T-helper 2 cell treated with Interferon-gamma antibody and Interleukin-4, amounts not matched to agents 100 ng/mL and 5 ng/mL, for 36 hours (primary cell): ENCODE measurements around the gene MOCS3. TPM values are rescaled to one million over a fixed set of nuclear protein-coding genes. Genes with fewer than 3 reads are reported as not detected.

Source experiments
- intact Hi-C: fragments of 100-400 bp; cut with micrococcal nuclease; formaldehyde crosslinking; loops from one replicate; pipeline ENCODE4 v1.15.1; 2023
- total RNA-seq: library from RNA; stranded (reverse); gene quantifications from 2 replicates; pipeline ENCODE4 v1.2.3, GENCODE V29; 2022

Gene MOCS3
- total RNA-seq, 1 donor from 2014 or later: 4.6 TPM

DNA sequence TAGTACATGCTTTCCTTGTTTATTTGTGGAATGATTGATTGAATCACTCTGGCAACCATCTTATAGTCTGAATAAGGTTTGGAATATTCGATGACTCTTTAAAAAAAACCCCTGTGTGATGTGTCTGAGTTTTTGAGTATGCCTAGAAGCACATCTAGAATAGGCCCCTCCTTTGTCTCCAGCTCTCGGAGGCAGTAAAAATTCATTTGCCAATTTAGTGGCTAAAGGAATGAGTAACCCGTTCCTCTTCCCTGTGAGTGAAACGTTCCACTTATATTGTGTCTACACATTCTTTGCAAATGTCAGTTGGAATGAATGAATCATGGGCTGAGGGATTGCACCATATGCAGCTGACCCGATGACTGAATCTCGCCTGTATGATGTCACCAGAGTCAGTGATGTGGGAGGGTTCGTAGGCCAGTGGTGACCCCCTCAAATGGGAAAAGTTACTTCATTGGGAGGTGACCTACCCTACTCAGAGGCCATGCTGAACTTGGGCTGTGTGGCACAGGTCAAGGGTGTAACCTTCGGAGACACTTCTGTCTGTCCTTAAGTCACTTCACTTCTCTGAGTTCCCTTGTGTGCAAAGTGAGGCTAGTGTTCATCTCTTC, 21.6 kb downstream of the MOCS3 start:
- intact Hi-C loops: no loop called here

DNA sequence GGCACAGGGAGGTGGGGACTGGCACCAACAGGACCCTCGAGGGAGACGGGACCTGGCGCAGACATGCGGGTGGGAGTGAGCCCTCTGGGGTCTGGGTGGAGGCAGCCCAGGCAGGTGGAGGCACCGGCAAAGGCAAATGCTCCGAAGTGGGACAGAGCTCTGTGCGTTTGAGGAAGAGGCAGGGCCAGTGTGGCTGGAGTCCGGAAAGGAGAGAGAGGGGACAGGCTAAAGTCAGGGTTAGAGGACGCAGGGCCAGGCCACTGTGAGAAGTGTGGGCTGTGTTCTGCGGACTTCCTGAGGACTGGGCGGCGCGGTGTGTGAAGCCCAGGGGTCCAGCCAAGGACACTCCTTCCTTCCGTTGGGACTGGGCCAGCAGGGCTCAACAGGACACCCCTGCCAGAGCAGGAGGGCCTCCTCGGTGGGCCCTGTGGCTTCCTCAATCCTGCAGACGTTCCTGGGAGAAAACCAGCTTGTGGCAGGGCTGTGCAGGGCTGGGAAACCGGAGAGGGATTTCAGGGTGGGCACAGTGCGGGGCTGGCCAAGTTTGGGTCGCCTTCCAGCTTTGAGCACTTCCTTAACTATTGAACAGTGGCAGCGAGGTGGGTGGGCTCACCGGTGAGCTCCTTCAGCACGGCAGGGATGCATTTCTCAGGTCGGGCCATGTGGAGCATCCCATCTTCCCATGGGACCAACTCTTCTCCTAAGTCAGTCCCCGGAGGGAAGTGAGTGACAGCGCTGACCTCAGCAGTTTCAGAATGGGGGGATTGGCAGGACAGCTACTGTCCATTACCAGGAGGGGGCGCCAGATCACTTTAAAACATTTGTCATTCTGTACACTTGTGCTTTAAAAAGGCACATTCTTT, 22.5 kb downstream of the MOCS3 start:
- intact Hi-C loops: no loop called here

DNA sequence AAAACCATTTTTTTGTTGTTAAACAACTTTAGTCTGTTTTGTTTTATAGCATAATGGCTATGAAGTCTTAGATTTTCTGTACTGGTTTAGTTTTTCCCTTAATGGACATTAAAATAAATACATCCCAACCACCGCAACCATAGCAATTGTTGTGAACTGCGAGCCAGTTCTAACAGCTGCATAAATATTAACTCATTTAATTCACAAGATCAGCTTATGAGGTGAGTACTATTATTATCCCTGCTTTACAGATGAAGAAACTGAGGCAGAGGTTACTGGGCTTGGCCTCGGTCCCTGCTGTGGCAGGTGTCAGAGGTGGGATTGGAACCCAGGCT, 23.1 kb downstream of the MOCS3 start:
- intact Hi-C loops: no loop called here

DNA sequence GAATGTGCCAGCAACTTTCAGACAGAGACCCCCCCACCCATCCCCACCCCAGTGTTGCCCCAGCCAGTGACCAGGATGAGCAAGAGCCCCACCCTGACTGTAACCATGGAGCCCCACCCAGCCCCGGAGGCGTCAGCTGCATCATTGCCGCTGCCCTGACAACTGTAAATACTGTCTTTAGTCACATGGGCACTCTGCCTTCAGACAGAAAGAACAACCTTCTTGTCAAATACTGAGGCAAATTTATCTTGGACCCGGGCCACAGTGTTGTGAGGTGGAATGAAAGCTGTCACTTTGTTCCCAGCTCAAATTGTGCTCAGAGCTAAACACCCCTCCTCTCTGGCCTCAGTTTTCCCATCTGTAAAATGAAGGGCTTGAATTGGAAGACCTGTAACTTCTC, 23.7 kb downstream of the MOCS3 start:
- intact Hi-C loops: no loop called here

DNA sequence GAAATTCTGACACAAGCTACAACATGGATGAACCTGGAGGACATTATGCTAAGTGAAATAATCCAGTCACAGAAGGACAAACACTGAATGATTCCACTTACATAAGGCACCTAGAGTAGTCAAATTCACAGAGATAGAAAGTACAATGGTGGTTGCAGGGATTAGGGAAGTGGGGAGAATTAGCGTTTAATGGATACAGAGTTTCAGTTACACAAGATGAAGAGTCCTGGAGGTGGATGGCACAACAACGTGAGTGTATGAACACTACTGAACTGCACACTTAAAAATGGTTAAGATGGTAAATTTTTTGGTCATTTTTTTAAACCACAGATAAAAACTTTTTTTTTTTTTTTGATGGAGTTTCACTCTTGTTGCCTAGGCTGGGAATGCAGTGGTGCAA, 24.7 kb downstream of the MOCS3 start:
- intact Hi-C loops: no loop called here

DNA sequence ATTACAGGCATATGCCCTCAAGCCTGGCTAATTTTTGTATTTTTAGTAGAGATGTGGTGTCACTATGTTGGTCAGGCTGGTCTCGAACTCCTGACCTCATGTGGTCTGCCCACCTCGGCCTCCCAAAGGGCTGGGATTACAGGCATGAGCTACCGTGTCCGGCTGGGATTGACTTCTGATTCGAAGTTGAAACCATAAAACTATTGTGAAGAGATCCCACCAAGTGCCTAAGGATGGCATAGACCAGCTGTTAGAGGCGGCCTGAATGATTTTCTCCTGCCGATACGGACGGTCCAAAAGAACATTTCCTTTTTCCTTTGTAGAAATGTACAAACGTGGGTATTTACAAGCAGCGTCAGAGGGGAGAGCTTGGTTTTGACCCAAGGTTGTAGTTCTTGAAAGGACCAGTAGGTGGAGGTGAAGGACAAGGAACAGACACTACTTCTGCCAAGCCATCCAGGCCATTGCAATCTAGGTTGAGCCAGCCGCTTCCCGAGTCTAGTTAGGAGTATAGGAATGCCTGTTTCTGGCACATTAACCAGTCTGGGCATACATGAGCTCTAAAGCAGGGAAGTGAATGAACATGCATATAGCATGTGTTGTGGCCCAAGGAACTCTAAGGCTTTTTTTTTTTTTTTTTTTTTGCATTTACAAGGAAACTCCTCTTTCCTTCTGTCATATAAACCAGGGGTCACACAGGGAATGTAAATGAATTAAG, 29.0 kb downstream of the MOCS3 start:
- intact Hi-C loops: loop anchor here (1.0 to 5.0 kb wide), 2 partner anchors 319 to 635 kb away; no protein-coding TSS in a partner anchor

DNA sequence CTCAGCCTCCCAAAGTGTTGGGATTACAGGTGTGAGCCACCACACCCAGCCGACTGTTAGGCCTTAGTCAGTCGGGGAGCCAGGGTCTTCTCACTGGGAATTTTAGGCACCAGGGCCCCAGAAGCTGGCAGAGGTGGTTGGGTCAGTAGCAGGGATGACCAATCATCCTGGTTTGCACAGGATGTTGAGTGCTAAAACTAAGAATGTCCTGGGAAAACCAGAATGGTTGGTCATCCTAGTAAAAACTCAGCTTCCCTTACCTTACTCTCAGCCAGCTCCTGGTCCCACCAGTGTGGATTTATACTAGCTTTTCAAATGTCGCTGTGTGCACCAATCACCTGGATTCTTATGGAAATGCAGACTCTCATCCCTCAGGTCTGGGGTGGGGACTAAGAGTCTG, 32.5 kb downstream of the MOCS3 start:
- intact Hi-C loops: no loop called here

DNA sequence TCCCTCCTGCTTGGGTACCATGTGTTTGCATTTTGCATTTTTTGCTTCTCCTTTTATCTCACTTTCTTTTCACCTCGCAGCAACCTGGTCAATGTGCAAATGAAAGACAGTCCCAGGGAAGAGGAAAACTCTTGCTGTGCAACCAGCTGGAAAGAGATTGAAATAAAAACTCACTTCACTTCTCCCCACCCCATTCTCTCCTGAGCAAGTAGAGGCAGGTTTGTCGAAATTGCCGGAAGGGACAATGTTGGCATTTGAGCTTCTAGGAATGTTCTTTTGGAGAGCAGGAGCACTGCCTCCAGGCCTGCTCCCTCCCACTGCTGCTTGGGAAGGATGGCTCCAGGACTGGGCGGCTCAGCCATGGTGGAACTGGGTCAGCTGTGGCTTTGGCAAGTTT, 33.7 kb downstream of the MOCS3 start:
- intact Hi-C loops: no loop called here

DNA sequence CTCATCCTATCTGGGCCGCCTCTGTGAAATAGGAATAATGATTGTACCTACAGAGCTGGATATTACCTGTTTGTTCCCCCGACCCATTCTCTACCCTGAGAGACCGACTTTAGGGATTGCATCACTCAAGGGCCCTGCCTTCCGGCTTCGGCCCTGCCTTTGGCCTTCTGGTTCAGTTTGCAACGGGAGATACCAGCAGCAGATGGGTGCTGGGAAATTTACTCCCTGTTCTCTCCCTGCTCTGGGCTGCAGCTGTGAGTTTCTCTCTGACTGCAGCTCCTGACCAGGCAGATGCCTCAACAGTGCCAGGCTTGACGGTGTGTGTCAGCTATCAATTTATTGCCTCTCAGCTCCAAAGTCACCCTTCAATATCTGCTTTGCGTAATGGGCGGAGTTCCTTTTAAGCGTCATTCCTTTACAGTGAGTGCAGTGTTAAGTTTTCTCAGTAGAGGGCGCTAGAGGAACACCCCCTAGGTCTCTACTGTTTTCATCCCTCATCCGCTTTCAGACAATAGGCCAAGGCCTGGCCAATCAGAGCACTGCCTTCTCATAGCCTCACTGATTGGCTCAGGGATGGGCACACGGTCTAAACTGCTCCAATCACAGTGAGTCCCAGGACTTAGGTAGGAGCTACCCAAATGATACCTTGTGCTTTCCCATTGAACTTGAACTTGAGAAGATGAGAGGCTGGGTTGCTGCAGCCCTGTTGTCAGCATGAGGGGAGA, 34.3 kb downstream of the MOCS3 start:
- intact Hi-C loops: no loop called here

DNA sequence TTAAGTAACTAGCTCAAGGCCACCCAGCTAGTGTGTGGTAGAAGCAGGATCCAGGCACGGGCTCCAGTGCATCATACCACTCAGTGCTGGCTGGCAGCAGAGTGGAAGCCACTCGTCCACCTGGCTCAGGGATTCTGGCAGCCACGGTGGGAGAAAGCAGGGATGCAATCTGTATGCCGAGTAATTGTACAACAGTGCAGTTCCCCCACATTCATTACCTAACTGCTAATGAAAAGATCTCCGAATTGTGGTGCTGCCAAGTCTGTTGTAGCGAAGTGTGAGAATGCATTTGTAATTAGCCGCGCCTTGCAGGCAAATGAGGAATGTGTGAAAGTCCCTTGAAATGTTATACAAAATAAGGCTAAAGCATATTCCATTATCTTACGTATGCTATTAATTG, 35.3 kb downstream of the MOCS3 start:
- intact Hi-C loops: no loop called here

DNA sequence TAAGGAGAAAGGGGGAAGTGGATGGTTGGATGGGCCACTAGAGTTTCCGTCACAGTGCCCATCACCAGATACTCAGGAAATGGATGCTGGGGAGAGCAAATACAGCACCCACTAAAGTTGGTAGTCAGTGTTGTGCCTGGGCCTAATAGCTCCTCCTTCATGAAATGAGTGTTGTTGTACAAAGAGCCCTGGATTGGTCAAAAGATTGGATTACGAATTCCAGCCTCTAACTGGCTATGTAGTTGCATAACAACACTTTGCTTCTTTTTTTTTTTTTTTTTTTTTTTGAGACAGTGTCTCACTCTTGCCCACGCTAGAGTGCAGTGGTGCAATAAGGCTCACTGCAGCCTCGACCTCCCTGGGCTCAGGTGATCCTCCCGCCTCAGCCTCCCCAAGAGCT, 36.9 kb downstream of the MOCS3 start:
- intact Hi-C loops: no loop called here

DNA sequence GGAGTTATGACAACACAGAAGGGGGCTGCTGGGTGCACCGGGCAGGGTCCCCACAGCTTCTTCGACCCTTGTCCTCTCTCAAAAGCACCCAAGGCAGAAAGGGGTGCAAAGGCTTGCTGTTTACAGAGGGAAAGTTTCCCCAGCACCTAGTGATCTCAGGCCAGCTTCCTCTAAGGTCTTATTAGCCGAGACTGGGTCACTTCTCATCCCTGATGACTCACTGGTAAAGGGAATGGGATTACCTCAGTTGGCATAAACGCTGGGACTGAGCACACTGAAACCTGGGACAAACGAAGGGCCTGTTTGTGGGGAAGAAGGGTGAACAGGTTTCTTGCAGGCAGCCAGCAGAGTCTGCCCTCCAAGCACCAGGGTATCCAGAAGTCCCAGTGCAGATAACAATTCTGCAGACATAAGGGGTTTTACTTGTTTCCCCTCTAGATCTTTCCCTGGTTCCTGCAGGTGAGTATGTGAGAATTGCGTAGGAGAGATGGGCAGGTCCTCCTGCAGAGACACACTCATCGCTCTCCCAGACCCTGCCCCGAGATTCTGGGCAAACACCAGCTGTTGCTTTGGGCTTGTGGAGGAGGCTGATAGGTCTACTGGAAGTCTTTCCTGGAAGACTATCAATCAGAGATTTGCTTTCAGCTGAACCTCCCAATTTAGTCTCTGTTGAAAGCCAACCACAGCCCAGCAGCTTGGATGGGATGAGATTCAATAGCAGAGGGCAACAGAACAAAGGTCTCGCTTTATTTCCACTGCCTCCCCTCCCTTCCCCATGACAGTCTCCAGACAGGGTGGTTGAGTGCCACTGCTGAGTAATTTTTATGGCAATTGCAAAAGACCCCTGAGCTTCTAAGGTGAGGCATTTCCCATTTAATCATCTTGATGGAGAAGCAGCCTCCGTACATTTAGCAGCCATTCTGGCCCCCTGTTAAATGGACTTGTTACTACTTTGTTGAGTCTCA, 38.6 kb downstream of the MOCS3 start:
- intact Hi-C loops: no loop called here

DNA sequence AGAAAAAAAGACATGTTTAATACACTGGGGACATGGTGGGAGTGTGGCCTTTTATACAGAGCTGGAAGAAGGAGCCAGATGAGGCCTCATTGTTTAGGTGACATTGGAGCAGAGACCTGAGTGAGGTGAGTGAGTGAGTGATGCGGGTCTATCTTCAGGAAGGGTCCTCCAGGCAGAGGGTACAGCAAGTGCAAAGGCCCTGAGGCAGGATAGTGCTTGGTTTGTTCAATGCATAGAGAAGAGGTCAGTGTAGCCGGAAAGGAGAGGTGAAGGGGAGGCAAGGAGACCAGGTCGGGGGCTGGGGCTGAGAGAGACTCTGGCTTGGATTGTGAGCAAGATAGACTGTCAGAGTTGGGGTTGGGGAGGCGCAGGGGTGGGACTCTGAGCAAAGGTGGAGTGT, 40.7 kb downstream of the MOCS3 start:
- intact Hi-C loops: no loop called here

DNA sequence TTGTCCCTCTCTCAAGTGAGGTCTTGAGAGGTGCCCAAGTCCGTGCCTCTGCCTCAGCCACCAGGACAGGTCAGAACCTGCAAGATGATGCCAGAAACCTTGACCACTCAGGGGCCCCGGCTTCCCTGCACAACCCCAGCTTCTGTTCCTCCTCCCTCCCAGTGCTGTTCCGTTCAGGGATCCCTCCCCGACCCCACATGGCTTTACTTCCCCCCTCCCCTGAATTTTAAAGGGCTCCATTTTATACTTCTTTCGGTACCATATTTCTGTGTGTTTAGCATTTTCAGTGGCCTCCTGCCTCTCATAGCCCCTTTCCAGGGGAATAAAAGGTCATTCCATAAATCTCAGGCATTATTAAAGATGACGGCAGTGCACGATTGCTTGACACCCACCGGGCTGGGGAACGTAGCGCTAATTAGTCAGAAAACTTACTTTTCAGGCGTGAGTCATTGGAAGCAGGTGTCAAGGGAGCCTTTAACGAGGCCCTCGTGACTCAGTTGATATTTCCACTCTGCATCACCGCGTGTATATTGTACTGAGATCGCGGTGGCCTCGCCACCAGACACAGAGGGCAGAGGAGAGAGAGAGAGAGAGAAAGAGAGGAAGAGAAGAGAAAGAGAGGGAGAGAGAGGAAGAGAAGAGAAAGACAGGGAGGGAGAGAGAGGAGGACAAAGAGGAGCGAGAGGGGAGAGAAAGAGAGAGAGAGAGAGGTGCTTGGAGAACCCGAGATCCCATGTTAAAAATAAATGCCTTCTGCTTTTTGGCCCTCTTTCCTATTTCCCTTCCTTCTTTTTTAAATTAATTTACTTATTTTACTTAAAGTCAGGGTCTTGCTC, 43.0 kb downstream of the MOCS3 start:
- intact Hi-C loops: no loop called here

DNA sequence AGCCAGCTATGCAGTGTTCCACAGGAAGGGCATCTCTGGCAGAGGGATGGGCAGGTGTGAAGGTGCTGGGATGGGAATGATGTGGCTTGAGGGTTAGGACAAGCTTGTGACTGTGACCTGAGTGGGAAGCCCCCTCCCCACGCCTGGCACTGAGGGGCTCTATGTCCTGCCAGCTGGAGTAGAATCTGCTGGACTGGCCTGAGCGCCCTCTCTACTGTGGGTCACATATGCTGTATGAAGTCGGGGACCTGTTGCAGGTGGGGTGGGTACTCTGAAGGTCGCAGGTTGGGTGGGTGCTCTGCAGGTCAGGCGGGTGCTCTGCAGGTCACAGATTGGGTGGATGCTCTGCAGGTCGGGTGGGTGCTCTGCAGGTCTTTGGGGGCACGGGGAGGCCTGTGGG, 44.0 kb downstream of the MOCS3 start:
- intact Hi-C loops: no loop called here

DNA sequence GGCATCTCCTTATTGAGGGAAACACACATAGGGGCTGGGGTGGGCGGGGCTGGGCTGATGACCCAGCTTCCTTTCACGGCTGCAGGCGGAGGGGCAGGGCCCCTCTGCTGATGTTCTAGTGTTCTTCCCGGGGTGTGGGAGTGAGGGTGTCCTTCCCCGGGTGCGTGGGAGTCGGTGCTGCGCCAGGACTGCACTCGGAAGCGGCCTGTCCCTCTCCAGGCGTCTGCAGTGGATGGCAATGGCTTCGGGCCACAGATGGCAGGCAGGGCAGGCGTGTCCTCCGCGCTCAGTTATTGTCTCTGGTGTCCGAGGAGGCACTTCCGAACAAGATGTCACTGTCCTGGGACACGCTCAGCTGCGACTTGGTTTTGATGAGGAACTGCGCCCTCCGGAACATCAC, 45.1 kb downstream of the MOCS3 start:
- intact Hi-C loops: no loop called here

DNA sequence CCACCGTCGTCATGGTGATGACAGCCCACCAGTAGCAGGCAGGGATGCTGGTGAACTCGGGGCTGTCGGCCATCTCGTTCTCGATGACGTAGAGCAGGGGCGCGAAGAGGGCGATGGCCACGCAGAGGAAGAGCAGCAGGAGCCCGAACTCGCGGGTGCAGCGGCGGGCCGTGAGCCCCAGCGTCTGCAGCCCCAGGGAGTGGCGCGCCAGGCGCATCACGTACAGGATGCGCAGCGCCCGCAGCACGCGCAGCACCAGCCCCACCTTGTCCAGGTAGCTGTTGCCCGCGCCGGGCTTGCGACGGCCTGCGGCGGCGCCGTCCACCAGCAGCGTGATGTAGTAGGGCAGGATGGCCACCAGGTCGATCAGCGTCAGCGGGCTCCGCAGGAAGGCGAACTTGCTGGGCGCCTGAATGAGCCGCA, 45.7 kb downstream of the MOCS3 start:
- intact Hi-C loops: no loop called here

DNA sequence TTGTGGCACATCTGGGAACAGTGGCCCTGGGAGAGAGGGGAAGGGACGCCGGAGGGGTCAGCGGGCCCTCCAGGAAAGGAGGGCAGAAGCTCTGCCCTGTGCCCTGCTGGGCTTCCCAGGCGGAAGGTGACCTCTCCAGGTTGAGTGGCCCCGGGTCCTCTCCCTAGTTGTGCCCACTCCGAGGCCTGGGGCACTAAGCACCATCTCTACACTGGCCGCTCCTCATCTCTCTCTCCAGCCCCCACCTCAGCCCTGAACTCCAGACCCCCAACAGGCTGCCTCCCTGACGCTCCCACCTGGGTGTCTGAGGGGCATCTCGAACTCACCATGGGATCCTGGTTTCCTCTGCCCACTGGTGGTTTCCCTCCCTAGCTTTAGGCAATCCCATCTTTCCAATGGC, 46.2 kb downstream of the MOCS3 start:
- intact Hi-C loops: no loop called here

DNA sequence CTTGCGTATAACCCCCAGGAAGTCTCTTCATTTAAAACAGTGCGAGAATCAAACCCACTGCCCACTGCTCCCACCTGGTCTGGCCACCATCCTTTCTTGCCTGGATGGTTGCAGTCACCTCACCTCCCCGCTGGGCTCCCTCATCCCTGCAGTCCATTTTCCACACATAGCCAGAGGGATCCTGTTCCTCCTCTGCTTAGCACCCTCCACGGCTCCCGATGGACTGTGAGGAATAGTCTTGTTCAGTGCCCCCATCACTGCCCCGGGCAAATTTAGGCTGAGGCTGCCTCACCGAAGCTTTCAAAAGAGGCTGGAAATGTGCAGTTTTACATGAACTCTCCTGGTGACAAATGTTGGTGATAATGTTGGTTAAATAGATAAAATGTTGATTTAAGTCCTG, 46.6 kb downstream of the MOCS3 start:
- intact Hi-C loops: no loop called here

DNA sequence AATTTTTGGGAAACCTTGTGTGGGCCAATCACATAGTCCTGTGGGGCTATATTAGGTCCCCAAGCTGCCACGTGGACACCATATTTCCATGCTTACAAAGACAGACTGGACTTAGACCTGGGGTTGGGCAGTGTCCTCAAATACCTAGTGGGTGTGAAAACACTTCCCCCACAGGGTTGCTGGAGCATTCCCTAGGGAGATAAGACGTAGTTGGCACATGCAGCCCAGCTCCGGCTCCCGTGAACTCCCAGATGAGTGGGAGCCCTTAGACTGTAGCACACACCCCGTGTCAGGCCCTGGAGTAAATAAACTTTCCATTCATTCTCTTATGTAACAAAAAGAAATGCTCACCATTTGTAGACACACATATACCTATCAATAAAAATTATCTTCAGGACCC, 50.1 kb downstream of the MOCS3 start:
- intact Hi-C loops: no loop called here
